Omental fat pad (tissue), 4 donors: Measurements from ENCODE around the gene C11orf86. TPM values are rescaled to one million over a fixed set of nuclear protein-coding genes. Genes with fewer than 3 reads are reported as not detected.

Source experiments
- ATAC-seq: fragments of 150-250 bp; one replicate; pipeline ENCODE4 v1.9.1; 2016; ENCODE audit warnings: mild to moderate bottlenecking, moderate library complexity; ENCODE audit not compliant: low FRiP score
- DNase-seq: peaks from one replicate; pipeline ENCODE4 v3.0.0-alpha.2; 2019; ENCODE audit warnings: low spot score
- CTCF ChIP-seq, 3 donors: fragments of 450-650 bp; IDR thresholded peaks; one replicate each; pipeline ENCODE4 v1.5.1; 2016 to 2017; ENCODE audit warnings: antibody characterized with exemption in 3 of 3, mild to moderate bottlenecking in 3 of 3, moderate library complexity in 2 of 3
- small RNA-seq: library from RNA; depleted of rRNA; stranded (forward); fragments of <200 nt; gene quantifications from one replicate; pipeline ENCODE3, GENCODE V24; 2016
- total RNA-seq, 4 donors: library from RNA; depleted of rRNA; stranded (reverse); fragments of >200 nt; gene quantifications; one replicate each; pipeline ENCODE4 v1.1.0, GENCODE V29; 2016

The C11orf86 gene
- total RNA-seq, 4 donors from 2014 or later = not detected

- TF ChIP-seq CTCF (IDR thresholded peaks at IDR 0.05) = no peak
- no peak for DNase-seq
- ATAC-seq = no peak
Observed at GRCh38 chr11:67024410-67024809, 49.3 kb downstream of the C11orf86 start.

GRCh38 chr11:67024966-67025365, 49.9 kb downstream of the C11orf86 start:
- no peak for DNase-seq
- TF ChIP-seq CTCF (IDR thresholded peaks at IDR 0.05) = no peak
- ATAC-seq = no peak

GRCh38 chr11:67025750-67026149, 50.6 kb downstream of the C11orf86 start:
- no peak for DNase-seq
- TF ChIP-seq CTCF (IDR thresholded peaks at IDR 0.05) = no peak

More at GRCh38 chr11:67025750-67026149, 50.6 kb downstream of the C11orf86 start:
- no peak for ATAC-seq

Small RNA genes lying within 50 kb of the gene (small RNA-seq; reads per million reads assigned to genes)
- gene MIR3163 = 0.52 reads per million

Other genes starting within 250 kb of the C11orf86 start
- 10 to 100 TPM in 2 of 4 donors, 1 to 10 TPM in 2; 1.6 to 14.4 (median 8.6) TPM for gene SPTBN2, start 246.1 kb upstream of the C11orf86 start, total RNA-seq
- 10 to 100 TPM; 12.8 to 20.4 (median 14.5) TPM for gene RCE1, start 131.9 kb upstream of the C11orf86 start, total RNA-seq
- gene LRFN4, start 118.2 kb upstream of the C11orf86 start, total RNA-seq = 10 to 100 TPM; 10.2 to 16.6 (median 12.4) TPM
- gene PC, start 16.9 kb upstream of the C11orf86 start, total RNA-seq = 100 to 1,000 TPM in 3 of 4 donors, 10 to 100 TPM in 1; 91.0 to 240 (median 134) TPM
- 1 to 10 TPM in 1 of 4 donors, under 1 TPM in 2, not detected in 1; 0.36 to 1.8 (median 0.37) TPM for gene SYT12, start 47.8 kb downstream of the C11orf86 start, total RNA-seq
- 10 to 100 TPM in 3 of 4 donors, 1 to 10 TPM in 1; 6.9 to 29.9 (median 22.6) TPM for gene RHOD, start 81.5 kb downstream of the C11orf86 start, total RNA-seq
- 10 to 100 TPM; 47.4 to 83.6 (median 56.6) TPM for gene KDM2A, start 144.0 kb downstream of the C11orf86 start, total RNA-seq